Fibroblast of lung (primary cell): ENCODE data around the gene ODAD4.

Experiments used
- EZH2 ChIP-seq: IDR thresholded peaks from 2 replicates; pipeline ENCODE4 v1.5.1; 2012; ENCODE audit warnings: low read length, control low read depth, mild to moderate bottlenecking; ENCODE audit errors: missing control alignments
- TF ChIP-seq, protein P1 (sequence below), 2 donors: IDR thresholded peaks in 1 of 2; conservative IDR thresholded peaks in 1 of 2; 1 replicate in 1 of 2; 2 replicates in 1 of 2; pipeline ENCODE4 v1.5.1; 2011 to 2012; ENCODE audit warnings: low read length in 2 of 2, control low read depth in 1 of 2, inconsistent platforms in 1 of 2, low read depth in 1 of 2, mild to moderate bottlenecking in 1 of 2

DNA sequence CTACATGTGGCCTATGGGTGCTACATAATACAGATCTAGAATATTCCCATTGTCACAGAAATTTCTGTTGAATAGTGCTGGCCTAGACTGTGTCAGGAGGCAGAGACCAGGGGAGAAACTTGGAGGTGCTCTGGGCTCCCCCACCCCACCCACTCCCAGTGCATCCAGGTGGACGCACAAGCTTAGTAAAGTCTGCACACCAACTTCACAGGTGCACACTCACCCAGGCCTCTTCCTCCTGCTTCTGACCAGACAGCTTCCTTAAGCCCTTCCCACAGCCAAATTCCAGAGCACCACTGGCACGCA is 28.6 kb downstream of the ODAD4 start:
- TF ChIP-seq, protein P1, sequence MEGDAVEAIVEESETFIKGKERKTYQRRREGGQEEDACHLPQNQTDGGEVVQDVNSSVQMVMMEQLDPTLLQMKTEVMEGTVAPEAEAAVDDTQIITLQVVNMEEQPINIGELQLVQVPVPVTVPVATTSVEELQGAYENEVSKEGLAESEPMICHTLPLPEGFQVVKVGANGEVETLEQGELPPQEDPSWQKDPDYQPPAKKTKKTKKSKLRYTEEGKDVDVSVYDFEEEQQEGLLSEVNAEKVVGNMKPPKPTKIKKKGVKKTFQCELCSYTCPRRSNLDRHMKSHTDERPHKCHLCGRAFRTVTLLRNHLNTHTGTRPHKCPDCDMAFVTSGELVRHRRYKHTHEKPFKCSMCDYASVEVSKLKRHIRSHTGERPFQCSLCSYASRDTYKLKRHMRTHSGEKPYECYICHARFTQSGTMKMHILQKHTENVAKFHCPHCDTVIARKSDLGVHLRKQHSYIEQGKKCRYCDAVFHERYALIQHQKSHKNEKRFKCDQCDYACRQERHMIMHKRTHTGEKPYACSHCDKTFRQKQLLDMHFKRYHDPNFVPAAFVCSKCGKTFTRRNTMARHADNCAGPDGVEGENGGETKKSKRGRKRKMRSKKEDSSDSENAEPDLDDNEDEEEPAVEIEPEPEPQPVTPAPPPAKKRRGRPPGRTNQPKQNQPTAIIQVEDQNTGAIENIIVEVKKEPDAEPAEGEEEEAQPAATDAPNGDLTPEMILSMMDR (conservative IDR thresholded peaks at IDR 0.05 in 1 of 2, IDR thresholded peaks at IDR 0.05 in 1 of 2; ENCODE audit: low read depth in 1 of 2, low read length in 2 of 2): no peak
- no peak for TF ChIP-seq EZH2
